ENCODE data around the gene GTF2H4. TPM values are rescaled to one million over a fixed set of nuclear protein-coding genes. Genes with fewer than 3 reads are reported as not detected.

The GTF2H4 gene
- total RNA-seq, 2 experiments from 2014 or later: 28.5 to 34.1 TPM

GRCh38 chr6:30942338-30943060 is 34.5 kb downstream of the GTF2H4 start:
- ChIA-PET CTCF (no interaction called here), POLR2A (no interaction called here)
- Mint-ChIP-seq H3K4me3 (no peak overlapping the region), H3K36me3 (ENCODE audit: low read depth) (no peaks in the 10 kb centered on the region), H3K27me3 (peaks cover 39% of the 10 kb centered on the region), H3K9me3 (no peaks in the 10 kb centered on the region), H3K4me1 (peaks cover 2% of the 10 kb centered on the region), H3K27ac (no peak overlapping the region)
- no peak for DNase-seq

GRCh38 chr6:30944051-30944450 is 36.0 kb downstream of the GTF2H4 start:
- no peak for DNase-seq
- Mint-ChIP-seq H3K4me3 (no peak overlapping the region), H3K9me3 (no peaks in the 10 kb centered on the region), H3K27ac (no peak overlapping the region), H3K4me1 (peaks cover 2% of the 10 kb centered on the region), H3K27me3 (peaks cover 49% of the 10 kb centered on the region), H3K36me3 (ENCODE audit: low read depth) (no peaks in the 10 kb centered on the region)
- ChIA-PET CTCF (interaction anchor here (0.9 kb wide), 1 partner anchor 12 kb away, joined by 3 read pairs; no protein-coding TSS in a partner anchor), POLR2A (no interaction called here)

- ChIA-PET CTCF (interaction anchor here (0.9 kb wide), 1 partner anchor 11 kb away, joined by 3 read pairs; no protein-coding TSS in a partner anchor), POLR2A (no interaction called here)
- Mint-ChIP-seq H3K36me3 (ENCODE audit: low read depth) (no peaks in the 10 kb centered on the region), H3K4me1 (peaks cover 2% of the 10 kb centered on the region), H3K27me3 (peaks cover 54% of the 10 kb centered on the region), H3K4me3 (no peak overlapping the region), H3K27ac (no peak overlapping the region), H3K9me3 (no peaks in the 10 kb centered on the region)
- DNase-seq: no peak
Measured at GRCh38 chr6:30945281-30945680, 37.3 kb downstream of the GTF2H4 start.

GRCh38 chr6:30947231-30947630 is 39.2 kb downstream of the GTF2H4 start:
- no peaks in the 10 kb centered on the region for H3K36me3 Mint-ChIP-seq (ENCODE audit: low read depth)
- POLR2A ChIA-PET: no interaction called here
- no peaks in the 10 kb centered on the region for H3K9me3 Mint-ChIP-seq
- no peak for DNase-seq
- CTCF ChIA-PET: interaction anchor here (1.2 to 1.7 kb wide), 2 partner anchors 10 to 37 kb away, joined by 3 to 4 read pairs; partner anchors contain the start of gene MUC21
- H3K4me1 Mint-ChIP-seq: peaks cover under 1% of the 10 kb centered on the region
- no peak overlapping the region for H3K27ac Mint-ChIP-seq
- peaks cover 61% of the 10 kb centered on the region for H3K27me3 Mint-ChIP-seq
- H3K4me3 Mint-ChIP-seq: no peak overlapping the region

GRCh38 chr6:30948811-30949210 is 40.8 kb downstream of the GTF2H4 start:
- Mint-ChIP-seq H3K9me3 (no peaks in the 10 kb centered on the region), H3K36me3 (ENCODE audit: low read depth) (no peaks in the 10 kb centered on the region), H3K4me1 (no peaks in the 10 kb centered on the region), H3K27me3 (peaks cover 60% of the 10 kb centered on the region), H3K27ac (no peak overlapping the region), H3K4me3 (no peak overlapping the region)
- no peak for DNase-seq
- POLR2A ChIA-PET: no interaction called here
- CTCF ChIA-PET: no interaction called here

GRCh38 chr6:30951907-30952469 is 44.0 kb downstream of the GTF2H4 start:
- H3K36me3 Mint-ChIP-seq (ENCODE audit: low read depth): no peaks in the 10 kb centered on the region
- no peak for DNase-seq
- H3K4me1 Mint-ChIP-seq: peaks cover 7% of the 10 kb centered on the region
- H3K27me3 Mint-ChIP-seq: peaks cover 76% of the 10 kb centered on the region
- ChIA-PET CTCF (no interaction called here), POLR2A (no interaction called here)
- H3K4me3 Mint-ChIP-seq: no peak overlapping the region
- no peak overlapping the region for H3K27ac Mint-ChIP-seq
- no peaks in the 10 kb centered on the region for H3K9me3 Mint-ChIP-seq

- POLR2A ChIA-PET: no interaction called here
- H3K4me1 Mint-ChIP-seq: peaks cover 7% of the 10 kb centered on the region
- H3K36me3 Mint-ChIP-seq (ENCODE audit: low read depth): no peaks in the 10 kb centered on the region
- peak overlapping the region; percentile 37 for H3K4me3 Mint-ChIP-seq
- peaks cover 74% of the 10 kb centered on the region for H3K27me3 Mint-ChIP-seq
- no peak for DNase-seq
- no peaks in the 10 kb centered on the region for H3K9me3 Mint-ChIP-seq
- no peak overlapping the region for H3K27ac Mint-ChIP-seq
- CTCF ChIA-PET: interaction anchor here (1.5 kb wide), 1 partner anchor 10 kb away, joined by 3 read pairs; no protein-coding TSS in a partner anchor
Measured at GRCh38 chr6:30954631-30955366, 46.8 kb downstream of the GTF2H4 start.

GRCh38 chr6:30955367-30956042 is 47.5 kb downstream of the GTF2H4 start:
- no peaks in the 10 kb centered on the region for H3K9me3 Mint-ChIP-seq
- peak overlapping the region; percentile 47 for H3K4me3 Mint-ChIP-seq
- CTCF ChIA-PET: interaction anchor here (0.7 to 1.5 kb wide), 5 partner anchors 10 to 72 kb away, joined by 3 read pairs; partner anchors contain the start of gene DDR1
- peaks cover 74% of the 10 kb centered on the region for H3K27me3 Mint-ChIP-seq
- H3K4me1 Mint-ChIP-seq: peaks cover 7% of the 10 kb centered on the region
- no peaks in the 10 kb centered on the region for H3K36me3 Mint-ChIP-seq (ENCODE audit: low read depth)
- POLR2A ChIA-PET: no interaction called here
- peak; percentile 52 for DNase-seq
- no peak overlapping the region for H3K27ac Mint-ChIP-seq

GRCh38 chr6:30957716-30958115 is 49.7 kb downstream of the GTF2H4 start:
- H3K9me3 Mint-ChIP-seq: no peaks in the 10 kb centered on the region
- no peak overlapping the region for H3K27ac Mint-ChIP-seq
- DNase-seq: no peak
- peaks cover 63% of the 10 kb centered on the region for H3K27me3 Mint-ChIP-seq
- CTCF ChIA-PET: no interaction called here
- POLR2A ChIA-PET: no interaction called here
- H3K36me3 Mint-ChIP-seq (ENCODE audit: low read depth): no peaks in the 10 kb centered on the region
- peaks cover 9% of the 10 kb centered on the region for H3K4me1 Mint-ChIP-seq
- H3K4me3 Mint-ChIP-seq: no peak overlapping the region

GRCh38 chr6:30960907-30961673 is 53.1 kb downstream of the GTF2H4 start:
- DNase-seq: no peak
- H3K27me3 Mint-ChIP-seq: peaks cover 53% of the 10 kb centered on the region
- ChIA-PET CTCF (no interaction called here), POLR2A (no interaction called here)
- H3K4me1 Mint-ChIP-seq: peaks cover 21% of the 10 kb centered on the region
- H3K4me3 Mint-ChIP-seq: no peak overlapping the region
- no peak overlapping the region for H3K27ac Mint-ChIP-seq
- no peaks in the 10 kb centered on the region for H3K36me3 Mint-ChIP-seq (ENCODE audit: low read depth)
- no peaks in the 10 kb centered on the region for H3K9me3 Mint-ChIP-seq

GRCh38 chr6:30962716-30963115 is 54.7 kb downstream of the GTF2H4 start:
- DNase-seq: no peak
- Mint-ChIP-seq H3K9me3 (no peaks in the 10 kb centered on the region), H3K36me3 (ENCODE audit: low read depth) (no peaks in the 10 kb centered on the region), H3K27me3 (peaks cover 42% of the 10 kb centered on the region), H3K4me3 (no peak overlapping the region), H3K27ac (no peak overlapping the region), H3K4me1 (peaks cover 21% of the 10 kb centered on the region)
- CTCF ChIA-PET: no interaction called here
- POLR2A ChIA-PET: no interaction called here

- POLR2A ChIA-PET: interaction anchor here (0.5 kb wide), 1 partner anchor 98 kb away, joined by 3 read pairs; no protein-coding TSS in a partner anchor
- no peak overlapping the region for H3K27ac Mint-ChIP-seq
- H3K4me1 Mint-ChIP-seq: peaks cover 21% of the 10 kb centered on the region
- CTCF ChIA-PET: no interaction called here
- no peak for DNase-seq
- no peaks in the 10 kb centered on the region for H3K9me3 Mint-ChIP-seq
- H3K4me3 Mint-ChIP-seq: no peak overlapping the region
- peaks cover 35% of the 10 kb centered on the region for H3K27me3 Mint-ChIP-seq
- no peaks in the 10 kb centered on the region for H3K36me3 Mint-ChIP-seq (ENCODE audit: low read depth)
Measured at GRCh38 chr6:30963641-30964040, 55.6 kb downstream of the GTF2H4 start.
